DMS 273 (cell line): ENCODE data around the gene LILRB5.
A peak's percentile ranks its signal among the peaks of the same experiment; 100 is the strongest.
"Not testable (repeated sequence)": the region's sequence is repeated elsewhere in the genome, so short reads cannot be mapped to it uniquely, and the experiment has no call there.

Experiments
- DNase-seq: peaks from one replicate; lab custom pipeline; 2025; ENCODE audit not compliant: unreplicated experiment; lab: John Stamatoyannopoulos, UW

The LILRB5 gene

DNA sequence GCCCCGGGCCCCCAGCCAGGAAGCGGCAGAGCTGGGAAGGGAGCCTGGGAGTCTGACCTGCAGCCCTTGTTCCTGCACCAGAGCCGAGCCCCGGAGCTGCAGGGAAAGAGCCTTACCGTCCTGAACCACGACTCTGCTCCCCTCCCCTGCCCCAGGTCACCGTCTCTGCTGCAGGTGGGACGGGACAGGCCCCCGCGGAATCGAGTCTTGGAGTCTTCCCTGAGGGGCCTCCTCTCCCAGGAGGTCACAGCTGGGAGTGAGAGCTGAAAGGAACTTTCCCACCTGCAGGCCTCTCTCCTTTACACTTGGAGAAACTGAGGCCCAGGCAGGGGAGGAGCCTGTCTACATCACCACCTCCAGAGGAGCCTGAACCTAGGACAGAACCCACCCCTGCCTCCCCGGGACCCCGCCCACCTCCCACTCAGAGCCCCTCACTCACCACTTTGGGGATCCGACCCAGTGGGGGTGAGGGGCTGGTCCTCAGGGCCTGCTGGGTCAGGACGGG lies 20.1 kb upstream of the LILRB5 start:
- not testable (repeated sequence) for DNase-seq

DNA sequence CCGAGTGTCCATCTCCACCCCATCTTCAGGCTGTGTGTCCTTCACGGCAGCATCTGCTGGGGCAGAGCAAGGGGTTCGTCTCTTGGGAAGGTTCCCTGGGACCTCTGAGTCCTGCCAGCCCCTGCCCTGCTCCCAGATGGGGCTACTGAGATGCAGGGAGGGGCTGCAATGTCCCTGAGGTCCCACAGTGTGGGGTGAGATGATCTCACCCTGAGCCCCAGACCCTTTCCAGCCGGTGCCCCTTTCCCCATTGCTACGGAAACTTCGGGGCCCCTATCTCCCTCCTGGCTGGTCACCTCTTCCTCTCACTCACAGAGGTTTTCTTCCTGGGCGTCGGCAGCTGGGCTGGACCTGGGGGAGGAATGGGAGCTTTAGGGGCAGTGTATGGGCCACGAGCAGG lies 18.9 kb upstream of the LILRB5 start:
- no peak for DNase-seq

- DNase-seq = not testable (repeated sequence)
These were observed 17.4 kb upstream of the LILRB5 start for GRCh38 chr19:54274516-54274915.

DNA sequence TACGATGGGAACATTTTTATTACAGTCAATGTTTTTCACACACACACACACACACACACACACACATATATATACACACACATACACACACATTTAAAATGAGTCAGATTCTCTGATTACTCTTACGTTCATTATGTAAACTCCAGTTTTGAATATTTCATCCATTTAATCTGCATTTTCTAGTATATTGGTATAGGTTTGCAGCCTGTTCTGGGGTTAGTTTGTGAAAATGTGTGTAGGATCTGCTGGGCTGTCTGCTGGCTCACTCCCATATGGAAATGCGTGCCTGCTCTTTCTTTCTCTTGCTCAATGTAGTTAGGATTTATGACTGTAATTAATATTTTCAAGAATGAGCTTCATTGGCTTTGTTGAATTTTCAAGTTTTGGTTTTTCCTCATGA lies 16.7 kb upstream of the LILRB5 start:
- DNase-seq = no peak

DNA sequence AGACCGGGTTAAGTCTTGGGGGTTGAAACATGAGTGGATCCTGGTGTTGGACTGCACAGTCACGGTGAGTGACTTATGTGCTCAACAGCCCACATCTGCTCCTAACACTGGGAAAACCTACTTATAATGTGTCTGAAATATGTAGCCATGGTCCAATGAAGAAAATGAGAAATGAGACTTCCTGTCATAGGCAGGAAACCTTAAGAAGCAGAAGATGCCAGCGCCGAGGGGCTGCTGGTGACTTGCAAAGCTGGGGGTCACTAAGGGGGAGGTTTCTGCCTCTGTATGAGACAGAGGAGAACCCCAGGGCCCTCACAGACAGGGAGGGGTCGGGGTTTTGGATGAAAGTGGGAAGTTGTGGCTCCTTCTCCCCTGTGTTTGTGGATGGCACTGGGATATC lies 15.1 kb upstream of the LILRB5 start:
- DNase-seq = not testable (repeated sequence)

- not testable (repeated sequence) for DNase-seq
These were observed 14.5 kb upstream of the LILRB5 start for GRCh38 chr19:54271587-54271986.

GRCh38 chr19:54271106-54271505 lies 14.0 kb upstream of the LILRB5 start:
- DNase-seq = no peak

- no peak for DNase-seq
These were observed 11.9 kb upstream of the LILRB5 start for GRCh38 chr19:54268936-54269335.

DNA sequence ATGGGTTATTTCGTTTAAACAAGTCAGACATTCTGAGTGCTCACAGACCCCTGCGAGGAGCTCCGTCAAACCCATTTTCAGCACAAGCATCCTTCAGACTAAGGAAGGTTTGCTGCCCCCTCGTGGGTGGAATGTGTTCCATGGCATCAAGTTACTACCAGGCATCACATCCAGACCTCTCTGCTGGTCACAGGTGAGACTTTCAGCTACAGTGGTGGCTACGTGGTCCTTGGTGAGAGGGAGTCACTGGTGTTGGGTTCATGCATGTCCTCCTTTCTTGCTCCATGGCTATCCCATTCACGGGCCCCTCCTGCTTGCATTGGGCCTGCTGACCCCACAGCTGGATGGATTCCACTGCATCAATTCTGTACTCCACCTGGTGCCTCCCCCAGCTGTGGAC lies 9.1 kb upstream of the LILRB5 start:
- peak; percentile 84 for DNase-seq

- DNase-seq = no peak
These were observed 5.4 kb upstream of the LILRB5 start for GRCh38 chr19:54262470-54262869.

GRCh38 chr19:54262066-54262465 lies 5.0 kb upstream of the LILRB5 start:
- DNase-seq = no peak

GRCh38 chr19:54256250-54257115 lies 590 bp downstream of the LILRB5 start:
- no peak for DNase-seq

- no peak for DNase-seq
These were observed 1.8 kb downstream of the LILRB5 start for GRCh38 chr19:54255105-54255775.

GRCh38 chr19:54254195-54254906 lies 2.7 kb downstream of the LILRB5 start:
- DNase-seq = no peak

GRCh38 chr19:54253331-54254194 lies 3.5 kb downstream of the LILRB5 start:
- no peak for DNase-seq

- no peak for DNase-seq
These were observed 4.2 kb downstream of the LILRB5 start for GRCh38 chr19:54252845-54253244.

DNA sequence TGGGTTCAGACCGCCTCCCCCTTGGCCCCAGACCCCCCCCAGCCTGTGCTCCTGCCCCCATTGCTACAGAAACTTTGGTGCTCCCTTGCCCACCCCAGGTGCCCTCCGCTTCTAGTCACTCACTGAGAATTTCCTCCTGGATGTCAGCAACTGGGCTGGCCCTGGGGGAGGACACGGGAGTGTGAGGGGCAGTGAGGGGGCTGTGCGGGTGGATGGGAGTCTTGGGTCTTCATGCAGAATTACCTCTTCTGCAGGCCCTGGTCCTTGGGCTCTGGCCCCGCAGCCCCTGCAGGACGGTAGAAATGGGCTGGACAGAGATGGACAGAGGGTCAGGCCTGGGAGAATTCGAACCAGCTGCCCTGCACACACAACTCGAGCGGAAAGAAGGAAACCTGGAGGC lies 4.8 kb downstream of the LILRB5 start:
- no peak for DNase-seq

GRCh38 chr19:54248016-54248601 lies 9.0 kb downstream of the LILRB5 start:
- DNase-seq = no peak

DNA sequence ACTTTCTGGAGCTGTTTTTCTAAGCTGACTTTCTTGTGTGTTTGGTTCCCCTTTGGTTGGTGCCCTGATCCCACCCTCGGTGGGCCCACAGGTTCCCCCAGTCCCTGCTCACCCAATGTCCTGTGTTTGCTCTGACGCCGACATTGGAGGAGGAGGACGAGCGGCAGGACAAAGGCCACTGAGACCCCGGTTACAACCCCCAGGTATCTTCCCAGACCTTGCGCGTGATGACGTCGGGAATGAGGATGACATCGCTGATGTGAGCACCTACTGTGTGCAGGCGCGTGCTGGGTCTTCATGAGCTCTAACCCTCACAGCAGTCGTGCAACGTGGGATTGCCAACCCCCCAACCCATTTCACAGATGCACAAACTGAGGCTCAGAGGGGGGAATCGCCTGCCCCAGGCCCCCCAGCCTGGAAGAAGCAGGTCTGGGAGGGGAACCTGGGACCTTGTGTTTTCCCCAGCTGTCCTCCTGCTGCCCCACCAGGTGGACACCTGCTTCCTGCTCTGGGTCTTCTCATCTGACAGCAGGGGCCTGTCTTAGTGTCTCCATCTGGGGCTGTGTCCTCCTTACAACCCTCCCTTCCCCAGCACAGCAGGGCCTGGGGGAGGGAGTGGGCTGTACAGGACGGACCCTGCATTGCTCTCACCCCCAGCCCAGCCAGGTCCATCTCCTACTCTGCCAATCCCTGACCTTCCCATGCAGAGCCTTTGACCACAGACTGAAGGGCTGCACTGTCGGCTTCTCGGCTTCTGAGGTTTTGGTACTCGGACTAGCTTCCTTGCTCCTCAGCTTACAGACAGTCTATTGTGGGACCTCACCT lies 9.8 kb downstream of the LILRB5 start:
- DNase-seq = no peak
